HG03558 (cell line): Measurements from ENCODE around the gene WDR4.
"Not testable (repeated sequence)": the region's sequence is repeated elsewhere in the genome, so short reads cannot be mapped to it uniquely, and the experiment has no call there.

Source experiments
- ATAC-seq: cut with Tn5 transposase; IDR thresholded peaks from one replicate; pipeline ENCODE4 v1.9.1; 2021; ENCODE audit warnings: moderate number of reproducible peaks; ENCODE audit not compliant: unreplicated experiment; ENCODE audit errors: extremely low read depth

The WDR4 gene, protein sequence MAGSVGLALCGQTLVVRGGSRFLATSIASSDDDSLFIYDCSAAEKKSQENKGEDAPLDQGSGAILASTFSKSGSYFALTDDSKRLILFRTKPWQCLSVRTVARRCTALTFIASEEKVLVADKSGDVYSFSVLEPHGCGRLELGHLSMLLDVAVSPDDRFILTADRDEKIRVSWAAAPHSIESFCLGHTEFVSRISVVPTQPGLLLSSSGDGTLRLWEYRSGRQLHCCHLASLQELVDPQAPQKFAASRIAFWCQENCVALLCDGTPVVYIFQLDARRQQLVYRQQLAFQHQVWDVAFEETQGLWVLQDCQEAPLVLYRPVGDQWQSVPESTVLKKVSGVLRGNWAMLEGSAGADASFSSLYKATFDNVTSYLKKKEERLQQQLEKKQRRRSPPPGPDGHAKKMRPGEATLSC

DNA sequence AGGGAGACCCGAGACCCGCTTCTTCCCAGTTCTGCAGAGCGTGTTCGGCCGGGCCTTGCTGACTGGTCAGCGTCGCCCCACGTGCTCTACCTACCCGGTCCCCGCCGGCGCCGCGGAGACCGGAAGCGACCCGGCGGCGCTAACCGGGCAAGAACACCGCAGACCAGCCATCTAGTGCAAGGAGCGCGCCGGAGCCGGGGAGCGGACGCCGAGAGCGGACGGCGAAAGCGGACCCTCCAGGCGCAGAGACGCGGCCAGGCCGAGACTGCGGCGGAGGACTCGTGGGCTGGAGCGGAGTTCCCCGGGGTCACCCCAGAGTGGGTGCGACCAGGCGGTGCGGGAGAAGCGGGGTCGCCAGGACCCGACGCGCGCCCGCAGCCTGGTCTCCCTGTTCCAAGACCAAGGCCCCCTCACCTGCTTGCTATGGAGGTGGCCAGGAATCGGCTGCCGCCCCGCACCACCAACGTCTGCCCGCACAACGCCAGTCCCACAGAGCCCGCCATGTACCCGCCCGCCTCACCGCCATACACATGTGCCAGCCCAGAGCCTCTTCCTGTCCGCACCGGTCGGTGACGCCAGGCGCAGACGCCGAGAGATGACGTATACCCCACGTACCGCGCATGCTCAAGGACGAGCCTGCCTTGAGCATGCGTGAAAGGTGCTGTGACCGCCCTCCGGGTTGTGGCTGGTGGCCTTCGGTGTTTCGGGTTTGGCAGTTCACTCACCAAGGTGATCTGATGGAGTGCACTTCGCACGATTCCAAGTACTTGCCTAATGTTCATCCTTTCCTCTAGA is at the start of gene WDR4:
Gene WDR4, minus strand, starts transcription at position 547 of the 795 bp plus-strand sequence. Its CDS starts 44 bp downstream, at position 503.
- ATAC-seq, result peak; percentile 63

- not testable (repeated sequence) for ATAC-seq
Measured at GRCh38 chr21:42927474-42928200, 48.3 kb upstream of the WDR4 start.

DNA sequence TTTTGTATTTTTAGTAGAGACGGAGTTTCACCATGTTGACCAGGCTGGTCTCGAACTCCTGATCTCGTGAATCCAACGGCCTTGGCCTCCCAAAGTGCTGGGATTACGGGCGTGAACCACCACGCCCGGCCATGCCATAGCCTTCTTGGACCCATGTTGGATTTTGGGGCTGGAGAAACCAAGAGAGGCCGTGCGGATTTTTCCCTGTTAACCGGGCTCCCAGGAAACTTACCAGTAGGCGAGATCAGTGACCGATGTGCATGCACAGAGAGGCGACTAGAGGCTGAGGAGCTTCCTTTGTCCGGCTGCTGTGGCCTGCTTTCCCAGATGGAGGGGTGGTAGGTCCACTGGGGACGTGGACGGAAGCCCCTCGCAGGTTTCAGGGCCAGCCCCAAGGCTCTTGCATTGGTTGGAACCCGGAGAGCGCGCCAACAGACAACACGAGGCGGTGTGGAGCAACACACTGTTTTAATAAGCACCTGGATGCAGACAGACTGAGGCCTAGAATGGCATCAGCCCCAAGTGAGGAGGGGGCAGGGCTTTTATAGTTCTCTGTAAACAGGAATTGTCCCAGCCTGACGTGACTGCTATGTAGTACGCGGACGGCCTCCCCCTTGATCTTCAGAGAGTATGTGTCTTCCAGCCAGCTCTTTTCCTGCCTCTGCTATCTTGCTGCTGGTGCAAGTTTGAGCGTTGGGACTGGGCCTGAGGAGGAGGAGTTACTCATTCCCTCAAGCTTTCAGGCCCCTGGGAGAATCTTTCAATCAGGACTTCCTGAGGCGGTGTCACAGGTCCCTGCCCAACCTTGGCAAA is 46.0 kb upstream of the WDR4 start, which contains the start of gene ERVH48-1:
Gene ERVH48-1, minus strand, starts transcription at position 517 of the 813 bp plus-strand sequence. CDS start 6,624 bp downstream, outside the sequence.
- ATAC-seq, result no peak

DNA sequence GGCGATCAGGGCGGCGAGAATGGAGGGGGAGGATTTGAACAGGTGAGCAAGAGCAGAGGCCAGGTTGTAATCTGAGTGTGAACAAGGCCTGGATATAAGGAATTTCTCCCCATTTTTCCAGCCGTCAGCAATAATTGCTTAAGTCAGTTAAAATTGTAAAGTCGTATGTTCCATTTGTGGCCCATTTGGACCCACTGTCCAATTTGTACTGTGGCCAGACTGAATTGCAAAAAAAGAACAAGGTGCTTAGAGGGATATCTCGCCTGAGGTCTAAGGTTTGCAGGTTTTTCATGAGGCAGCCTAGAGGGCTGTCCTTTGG is 45.1 kb upstream of the WDR4 start:
- ATAC-seq, result no peak

DNA sequence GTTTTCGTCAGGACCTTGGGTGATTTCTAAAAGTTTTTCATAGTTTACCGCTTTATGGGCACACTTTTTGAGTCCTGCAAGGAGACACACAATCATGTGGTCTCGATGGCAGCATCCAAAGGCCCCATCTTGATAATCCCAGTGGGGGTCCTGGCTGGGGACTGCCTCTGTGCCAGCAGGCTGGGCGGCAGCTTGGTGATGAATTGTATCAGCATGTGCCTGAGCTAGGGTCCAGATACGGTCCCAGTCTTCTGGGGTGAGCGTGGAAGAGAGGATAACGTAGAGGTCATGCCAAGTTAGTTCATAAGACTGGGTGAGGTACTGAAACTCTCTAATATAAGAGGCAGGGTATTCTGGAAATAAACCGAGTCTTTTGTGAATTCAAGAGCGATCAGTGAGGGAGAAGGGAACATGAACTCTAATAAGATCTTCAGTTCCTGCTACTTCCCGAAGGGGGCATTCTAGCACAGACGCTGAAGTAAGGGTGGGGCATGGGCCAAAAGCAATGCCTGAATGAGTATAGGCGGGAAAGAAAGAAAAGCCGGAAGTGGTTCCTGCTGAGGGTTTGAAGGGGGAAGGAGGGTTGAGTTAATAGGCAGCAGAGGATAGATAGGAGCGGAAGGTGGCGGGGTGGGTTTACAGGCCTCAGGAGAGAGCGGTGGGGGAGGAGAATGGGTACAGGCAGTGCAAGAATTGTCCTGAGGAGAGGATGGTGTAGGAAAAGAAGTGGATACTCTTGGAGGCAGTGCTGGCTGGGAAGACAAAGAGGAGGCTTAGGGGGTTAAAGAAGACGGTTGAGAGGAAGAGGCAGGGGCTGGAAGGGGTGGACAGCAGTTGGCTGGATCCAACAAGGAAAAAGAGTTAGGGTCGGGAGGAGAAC is 44.5 kb upstream of the WDR4 start:
- ATAC-seq, result no peak

DNA sequence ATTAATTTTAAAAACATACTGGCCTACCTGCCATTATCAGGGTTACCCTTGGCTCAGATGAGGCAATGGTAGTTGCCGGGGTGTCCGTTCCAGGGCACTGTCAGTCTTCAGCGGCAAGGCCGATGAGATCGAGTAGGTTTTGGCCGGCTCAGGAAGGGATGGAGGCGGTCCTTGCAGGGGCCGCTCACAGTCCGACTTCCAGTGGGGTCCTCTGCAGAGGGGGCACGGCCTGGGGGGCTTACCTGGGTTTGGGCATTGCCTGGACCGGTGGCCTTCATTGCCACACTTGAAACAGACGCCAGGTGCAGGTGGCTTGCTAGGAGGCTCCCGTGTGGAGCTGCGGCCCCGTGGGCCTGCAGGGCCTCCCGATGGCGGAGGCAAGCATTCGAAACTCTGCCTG is 43.6 kb upstream of the WDR4 start:
- no peak for ATAC-seq

DNA sequence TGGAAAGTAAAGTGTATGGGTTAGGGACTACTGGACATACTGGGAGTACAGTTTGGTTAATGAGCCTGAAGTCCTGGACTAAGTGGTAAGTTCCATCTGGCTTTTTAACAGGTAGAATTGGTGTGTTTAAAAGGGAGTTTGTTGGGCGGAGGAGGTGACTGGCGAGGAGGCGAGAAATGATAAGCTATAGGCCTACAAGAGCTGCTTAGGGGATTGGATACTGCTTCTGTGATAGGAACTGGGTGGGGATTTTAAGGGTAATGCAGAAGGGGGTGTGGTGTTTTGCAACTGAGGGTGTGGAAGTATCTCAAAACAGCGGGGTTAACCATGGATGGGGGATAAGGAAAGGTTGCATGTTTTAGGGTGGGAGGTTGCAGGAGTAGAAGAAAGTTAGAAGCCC is 42.6 kb upstream of the WDR4 start:
- no peak for ATAC-seq

- ATAC-seq, result no peak
Measured at GRCh38 chr21:42918291-42918690, 39.0 kb upstream of the WDR4 start.

DNA sequence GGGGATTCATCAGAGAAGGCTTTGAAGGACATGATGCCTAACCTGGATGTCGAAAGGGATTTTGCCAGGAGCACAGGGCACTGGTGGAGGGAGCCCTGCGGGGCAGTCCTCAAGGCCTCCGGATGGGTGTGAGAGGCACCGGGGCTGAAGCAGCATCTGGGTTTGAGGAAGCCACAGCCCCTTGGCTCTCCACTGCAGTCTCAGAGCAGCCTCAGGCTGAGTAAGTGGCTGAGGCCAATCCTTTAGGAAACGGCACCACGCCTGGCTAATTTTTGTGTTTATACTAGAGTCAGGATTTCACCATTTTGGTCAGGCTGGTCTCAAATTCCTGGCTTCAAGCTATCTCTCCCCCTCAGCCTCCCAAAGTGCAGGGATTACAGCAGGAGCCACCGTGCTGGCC is 34.1 kb upstream of the WDR4 start:
- ATAC-seq, result no peak

- ATAC-seq, result not testable (repeated sequence)
Measured at GRCh38 chr21:42911920-42912319, 32.6 kb upstream of the WDR4 start.

DNA sequence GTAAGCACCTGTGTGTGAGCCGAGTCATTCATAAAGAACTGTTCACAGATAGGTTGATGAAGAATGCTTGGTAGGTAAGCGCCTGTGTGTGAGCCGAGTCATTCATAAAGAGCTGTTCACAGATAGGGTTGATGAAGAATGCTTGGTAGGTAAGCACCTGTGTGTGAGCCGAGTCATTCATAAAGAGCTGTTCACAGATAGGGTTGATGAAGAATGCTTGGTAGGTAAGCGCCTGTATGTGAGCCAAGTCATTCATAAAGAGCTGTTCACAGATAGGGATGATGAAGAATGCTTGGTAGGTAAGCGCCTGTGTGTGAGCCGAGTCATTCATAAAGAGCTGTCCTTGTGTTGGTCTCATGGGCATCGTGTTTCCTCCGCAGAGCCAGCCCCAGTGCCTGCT is 29.1 kb upstream of the WDR4 start:
- ATAC-seq, result not testable (repeated sequence)

- ATAC-seq, result no peak
Measured at GRCh38 chr21:42906233-42906632, 26.9 kb upstream of the WDR4 start.

DNA sequence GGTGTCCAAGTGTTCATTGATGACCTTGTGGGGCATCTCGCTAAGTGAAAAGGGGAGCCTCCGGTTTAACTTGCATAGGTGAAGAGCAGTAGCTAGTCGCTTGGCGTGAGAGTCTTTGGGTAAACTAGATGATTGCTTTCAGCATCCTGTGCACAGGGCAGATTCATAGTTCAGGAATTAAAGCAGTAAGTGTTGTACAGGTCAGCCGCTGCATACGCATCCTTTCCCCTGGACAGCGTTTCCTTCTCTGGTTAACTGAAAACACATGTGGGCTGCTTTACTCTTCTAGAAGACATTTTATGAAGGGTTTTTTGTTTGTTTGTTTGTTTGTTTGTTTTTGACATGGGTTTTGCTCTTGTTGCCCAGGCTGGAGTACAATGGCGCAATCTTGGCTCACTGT is 25.9 kb upstream of the WDR4 start:
- ATAC-seq, result no peak

DNA sequence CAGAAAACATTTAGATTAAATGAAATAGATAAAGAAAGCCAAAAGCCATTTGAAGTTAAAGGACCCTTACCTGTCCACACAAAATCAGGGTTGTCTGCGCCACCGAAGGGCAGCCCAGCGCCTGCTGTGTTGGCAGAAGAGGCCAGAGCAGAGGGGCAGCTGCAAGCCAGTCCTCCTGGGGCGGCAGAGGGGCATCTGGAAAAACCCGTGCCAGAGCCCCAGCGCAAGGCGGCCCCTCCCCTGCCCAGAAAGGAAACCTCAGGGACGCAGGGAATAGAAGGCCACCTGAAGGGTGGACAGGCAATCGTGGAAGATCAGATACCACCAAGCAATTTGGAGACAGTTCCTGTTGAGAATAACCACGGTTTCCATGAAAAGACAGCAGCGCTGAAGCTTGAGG is 24.5 kb upstream of the WDR4 start:
- no peak for ATAC-seq

DNA sequence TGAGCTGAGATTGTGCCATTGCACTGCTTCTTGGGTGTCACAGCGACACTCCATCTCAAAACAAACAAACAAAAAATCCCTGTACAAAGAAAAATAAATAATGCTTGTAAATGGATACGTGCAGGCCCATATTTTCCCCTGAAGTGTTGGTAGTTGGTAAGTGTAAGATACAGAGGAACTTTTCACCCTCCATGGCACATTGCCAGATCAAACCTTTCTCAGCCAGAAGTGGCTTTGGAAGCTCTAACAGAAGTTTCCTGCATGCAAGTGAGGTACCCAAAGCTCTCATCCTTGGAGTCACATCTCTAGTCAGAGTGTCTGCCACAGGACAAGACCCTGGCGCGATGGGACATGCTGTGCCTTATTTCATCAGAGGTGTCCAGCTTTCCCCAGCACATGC is 21.1 kb upstream of the WDR4 start:
- ATAC-seq, result no peak

- ATAC-seq, result peak; percentile 68
Measured at GRCh38 chr21:42892931-42893755, 13.8 kb upstream of the WDR4 start, which contains the start of gene NDUFV3. TSS of gene NDUFV3 (plus strand) at chr21:42893309. CDS start at chr21:42893334, 25 bp downstream.

DNA sequence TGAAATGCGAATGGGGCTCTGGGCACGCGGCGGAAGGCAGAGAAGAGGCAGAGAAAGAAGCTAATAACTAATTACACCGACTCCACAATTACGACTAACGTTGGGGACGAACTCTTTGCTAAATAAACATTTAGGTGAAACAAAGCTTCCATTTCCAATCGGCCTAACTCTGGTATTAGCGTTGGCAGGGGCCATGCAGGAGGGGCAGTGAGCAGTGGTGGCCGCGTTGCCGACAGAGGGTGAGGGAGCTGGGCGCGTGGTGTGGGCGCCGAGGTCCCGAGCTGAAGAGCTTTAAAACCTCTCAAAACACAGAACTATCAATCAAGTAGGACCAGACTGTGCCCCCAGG is 13.2 kb upstream of the WDR4 start:
- ATAC-seq, result no peak

DNA sequence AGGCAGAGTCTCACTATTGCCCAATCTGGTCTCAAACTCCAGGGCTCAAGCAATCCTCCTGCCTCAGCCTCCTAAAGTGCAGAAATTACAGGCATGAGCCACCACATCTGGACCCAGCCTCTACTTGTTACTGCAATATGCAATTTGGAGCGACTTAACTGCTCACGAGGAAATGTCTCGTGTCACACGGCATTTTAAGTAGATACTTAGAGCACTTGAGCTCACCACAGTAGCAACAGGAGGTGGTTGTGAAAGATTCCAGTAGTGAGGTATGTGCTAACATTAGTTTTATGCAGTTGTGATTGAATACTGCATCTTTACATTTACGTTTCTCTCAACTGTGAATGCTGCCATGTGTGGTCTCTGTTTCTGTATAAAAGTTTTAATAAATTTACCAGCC is 8.0 kb upstream of the WDR4 start:
- no peak for ATAC-seq
